DMS79 (cell line): Measurements from ENCODE around the gene IL34.

Source experiments
- DNase-seq: peaks from one replicate; lab custom pipeline; 2025; lab: John Stamatoyannopoulos, UW

Gene IL34

GRCh38 chr16:70689035-70689969, 42.9 kb downstream of the IL34 start:
- DNase-seq = no peak

- no peak for DNase-seq
These were observed 43.9 kb downstream of the IL34 start for GRCh38 chr16:70689970-70690891.

DNA sequence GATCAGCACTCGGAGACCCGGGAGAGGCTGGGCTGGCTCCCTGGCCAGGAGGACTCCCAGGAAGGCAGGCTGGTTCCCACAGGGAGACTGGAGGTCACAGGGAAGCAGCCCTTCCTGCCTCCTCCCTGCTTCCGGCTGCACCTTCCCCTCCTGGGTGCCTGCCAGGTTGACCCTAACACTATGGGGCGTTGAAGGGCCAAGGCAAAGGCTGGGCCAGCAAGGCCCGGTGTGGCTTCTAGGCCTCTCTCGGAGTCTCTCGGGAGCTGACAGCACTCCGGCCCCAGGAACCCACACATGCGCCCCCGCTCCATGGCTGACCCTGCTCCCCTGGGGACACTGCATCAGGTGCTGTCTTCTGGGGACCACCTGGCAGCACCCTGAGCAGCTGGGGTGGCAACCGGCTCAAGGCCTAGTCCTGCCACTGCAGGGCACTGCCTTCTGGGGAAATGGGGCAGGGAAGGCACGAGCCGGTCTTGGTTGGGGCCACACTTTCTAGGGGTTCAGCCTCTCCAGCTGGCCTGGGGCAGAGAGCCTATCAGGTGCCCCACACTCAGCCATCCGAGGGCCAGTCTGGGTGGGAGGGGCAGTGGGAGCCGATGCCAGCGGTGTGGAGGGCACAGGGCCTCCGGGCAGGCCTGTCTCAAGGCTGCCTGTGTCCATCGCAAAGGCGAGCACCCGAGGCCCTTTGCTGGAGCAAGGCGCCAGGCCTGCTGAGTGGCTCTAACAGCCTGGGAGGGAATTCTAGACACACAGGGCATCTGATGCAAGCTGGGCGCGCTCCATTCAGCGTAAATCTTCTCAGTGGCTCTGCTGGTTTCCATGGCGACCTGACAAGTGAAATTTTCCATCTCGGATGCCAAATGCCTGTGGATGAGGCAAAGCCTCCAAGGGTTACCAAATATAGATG, 45.1 kb downstream of the IL34 start:
- DNase-seq = no peak

GRCh38 chr16:70692130-70692872, 45.9 kb downstream of the IL34 start:
- no peak for DNase-seq

GRCh38 chr16:70692873-70693671, 46.7 kb downstream of the IL34 start:
- no peak for DNase-seq

DNA sequence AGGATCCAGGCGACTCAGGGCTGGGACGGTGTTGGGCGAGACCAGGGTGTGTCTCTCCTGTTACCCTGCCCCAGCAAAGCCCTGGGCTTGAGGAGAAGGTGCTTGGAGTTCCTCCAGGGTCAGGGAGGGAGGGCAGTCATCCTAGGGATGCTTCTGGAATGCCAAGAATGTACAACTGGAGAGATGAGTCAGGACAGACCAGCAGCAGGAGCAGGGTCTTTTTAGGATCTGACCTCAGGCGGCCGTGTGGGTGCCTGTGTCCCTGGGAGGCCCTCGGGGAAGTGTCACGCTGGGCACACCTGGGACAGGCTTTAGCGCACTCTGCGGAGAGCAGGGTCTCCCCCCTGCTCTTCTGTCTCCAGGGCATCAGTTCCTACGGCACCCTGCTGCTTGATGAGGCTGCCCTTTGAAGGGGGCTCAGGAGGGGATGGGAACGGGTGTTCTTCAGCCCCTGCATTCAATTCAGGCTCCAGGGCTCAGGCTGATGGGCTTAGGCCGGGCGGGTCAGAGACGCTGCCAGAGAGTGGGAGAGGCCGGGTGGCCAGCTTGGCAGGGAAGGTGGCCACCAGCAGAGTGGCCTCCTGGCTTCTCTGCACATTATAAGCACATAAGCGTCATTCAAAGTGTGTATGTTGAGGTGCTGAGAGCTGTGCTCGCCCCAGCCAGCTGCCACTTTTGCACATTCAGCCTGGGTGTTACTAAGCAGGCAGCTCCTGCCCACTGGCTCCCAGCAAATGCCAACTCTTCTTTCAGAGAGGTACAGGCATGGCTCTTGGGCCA, 47.9 kb downstream of the IL34 start:
- DNase-seq = no peak

- no peak for DNase-seq
These were observed 48.5 kb downstream of the IL34 start for GRCh38 chr16:70694868-70695218.

- DNase-seq = no peak
These were observed 49.1 kb downstream of the IL34 start for GRCh38 chr16:70695331-70696070.

DNA sequence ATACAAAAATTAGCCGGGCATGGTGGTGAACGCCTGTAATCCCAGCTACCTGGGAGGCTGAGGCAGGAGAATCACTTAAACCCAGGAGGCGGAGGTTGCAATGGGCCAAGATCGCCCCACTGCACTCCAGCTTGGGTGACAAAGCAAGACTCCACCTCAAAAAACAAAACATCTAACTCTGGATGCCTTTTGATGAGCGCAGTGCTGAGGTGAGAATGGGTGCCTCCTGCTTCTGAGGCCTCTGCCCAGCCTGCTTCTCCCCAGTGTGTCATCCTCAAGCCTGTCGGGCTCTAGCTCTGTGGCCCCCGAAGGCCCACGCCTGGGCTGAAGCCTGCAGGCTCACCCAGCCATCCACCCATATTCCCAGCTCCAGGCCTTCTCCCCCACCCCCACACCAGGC, 50.0 kb downstream of the IL34 start:
- no peak for DNase-seq

- no peak for DNase-seq
These were observed 50.7 kb downstream of the IL34 start for GRCh38 chr16:70696952-70697593.

- no peak for DNase-seq
These were observed 51.3 kb downstream of the IL34 start for GRCh38 chr16:70697594-70698170.

DNA sequence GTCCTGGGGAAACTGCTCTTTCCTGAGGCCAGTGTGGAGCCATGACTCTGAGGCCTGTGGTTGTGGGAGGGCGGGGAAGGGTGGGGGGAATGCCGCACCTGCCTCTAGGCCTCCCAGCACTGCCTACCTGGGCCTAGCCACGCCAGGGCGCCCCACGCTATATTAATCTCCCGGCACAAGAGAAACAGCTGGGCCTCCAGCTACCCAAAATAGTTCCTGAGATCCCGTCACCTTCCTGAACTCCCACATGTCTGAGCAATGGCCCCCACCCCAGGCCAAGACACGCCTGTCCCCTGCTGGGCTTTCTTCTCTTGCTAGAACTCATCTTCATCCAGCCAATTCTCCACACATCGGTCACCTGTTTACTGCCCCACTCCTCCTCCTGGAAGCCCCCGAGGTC, 52.5 kb downstream of the IL34 start:
- no peak for DNase-seq

DNA sequence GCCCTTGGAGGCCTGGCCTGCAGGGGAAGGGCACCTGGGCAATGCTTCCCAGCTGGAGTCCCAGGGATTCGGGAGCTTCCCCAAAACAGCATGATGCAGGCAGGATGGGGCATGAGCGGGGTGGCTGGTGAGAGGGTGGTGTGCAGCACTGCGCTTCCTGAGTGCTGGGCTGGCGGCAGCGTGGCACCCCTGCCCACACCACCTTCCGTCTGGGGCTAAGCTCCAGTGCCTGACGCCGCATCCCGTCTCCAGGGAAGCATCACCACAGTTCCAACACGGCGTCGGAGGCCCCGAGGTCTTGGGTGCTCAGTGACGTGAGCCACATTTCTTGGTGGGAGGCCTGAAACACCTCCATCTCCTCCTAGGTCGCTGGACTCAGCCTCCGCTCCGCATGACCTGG, 53.3 kb downstream of the IL34 start:
- DNase-seq = no peak

GRCh38 chr16:70700101-70701020, 54.0 kb downstream of the IL34 start:
- peak; percentile 6 for DNase-seq

- DNase-seq = no peak
These were observed 54.7 kb downstream of the IL34 start for GRCh38 chr16:70701036-70701435.

- no peak for DNase-seq
These were observed 55.2 kb downstream of the IL34 start for GRCh38 chr16:70701596-70701995.

- no peak for DNase-seq
These were observed 55.6 kb downstream of the IL34 start for GRCh38 chr16:70701998-70702397.
